ENCODE data around the gene DTWD1.
"Not testable (repeated sequence)": the region's sequence is repeated elsewhere in the genome, so short reads cannot be mapped to it uniquely, and the experiment has no call there.

The DTWD1 gene

GRCh38 chr15:49620658-49621368 is at the start of gene DTWD1, which contains the start of gene FAM227B:
TSS of gene DTWD1 (plus strand) at chr15:49621048. CDS start at chr15:49625168, 4,120 bp downstream.
TSS of gene FAM227B (minus strand) at chr15:49620818. CDS start at chr15:49615171, 5,647 bp downstream.
- DNase-seq (ENCODE audit: low spot score): peak; percentile 94

GRCh38 chr15:49573421-49573820 is 47.4 kb upstream of the DTWD1 start:
- DNase-seq (ENCODE audit: low spot score): no peak

GRCh38 chr15:49589030-49589429 is 31.8 kb upstream of the DTWD1 start:
- no peak for DNase-seq (ENCODE audit: low spot score)

- not testable (repeated sequence) for DNase-seq (ENCODE audit: low spot score)
Measured at GRCh38 chr15:49592829-49593316, 28.0 kb upstream of the DTWD1 start.

GRCh38 chr15:49604625-49605409 is 16.0 kb upstream of the DTWD1 start:
- no peak for DNase-seq (ENCODE audit: low spot score)

- no peak for DNase-seq (ENCODE audit: low spot score)
Measured at GRCh38 chr15:49605588-49605987, 15.3 kb upstream of the DTWD1 start.

GRCh38 chr15:49606594-49606993 is 14.3 kb upstream of the DTWD1 start:
- no peak for DNase-seq (ENCODE audit: low spot score)

GRCh38 chr15:49610157-49610918 is 10.5 kb upstream of the DTWD1 start:
- DNase-seq (ENCODE audit: low spot score): no peak

GRCh38 chr15:49612240-49612639 is 8.6 kb upstream of the DTWD1 start:
- DNase-seq (ENCODE audit: low spot score): not testable (repeated sequence)

GRCh38 chr15:49619226-49619625 is 1.6 kb upstream of the DTWD1 start:
- DNase-seq (ENCODE audit: low spot score): no peak

GRCh38 chr15:49620199-49620598 is 649 bp upstream of the DTWD1 start:
- DNase-seq (ENCODE audit: low spot score): peak; percentile 4

GRCh38 chr15:49621401-49621811 is 558 bp downstream of the DTWD1 start:
- DNase-seq (ENCODE audit: low spot score): peak; percentile 11

GRCh38 chr15:49621887-49622286 is 1.0 kb downstream of the DTWD1 start:
- DNase-seq (ENCODE audit: low spot score): no peak

GRCh38 chr15:49622561-49622960 is 1.7 kb downstream of the DTWD1 start:
- no peak for DNase-seq (ENCODE audit: low spot score)

- DNase-seq (ENCODE audit: low spot score): no peak
Measured at GRCh38 chr15:49624056-49624455, 3.2 kb downstream of the DTWD1 start.

- DNase-seq (ENCODE audit: low spot score): no peak
Measured at GRCh38 chr15:49625460-49626036, 4.7 kb downstream of the DTWD1 start.

- DNase-seq (ENCODE audit: low spot score): no peak
Measured at GRCh38 chr15:49627407-49627877, 6.6 kb downstream of the DTWD1 start.

- DNase-seq (ENCODE audit: low spot score): no peak
Measured at GRCh38 chr15:49628379-49628778, 7.5 kb downstream of the DTWD1 start.

GRCh38 chr15:49637857-49638256 is 17.0 kb downstream of the DTWD1 start:
- DNase-seq (ENCODE audit: low spot score): no peak

GRCh38 chr15:49644364-49644794 is 23.5 kb downstream of the DTWD1 start:
- DNase-seq (ENCODE audit: low spot score): no peak

- no peak for DNase-seq (ENCODE audit: low spot score)
Measured at GRCh38 chr15:49645277-49645676, 24.4 kb downstream of the DTWD1 start.

GRCh38 chr15:49645941-49646340 is 25.1 kb downstream of the DTWD1 start:
- no peak for DNase-seq (ENCODE audit: low spot score)
